B cell (primary cell): ENCODE results near the gene SNED1. TPM values are rescaled to one million over a fixed set of nuclear protein-coding genes. Genes with fewer than 3 reads are reported as not detected.

Source experiments
- ATAC-seq: fragments of 200-7000 bp; cut with Tn5 transposase; one replicate; pipeline ENCODE4 v1.10.0; 2021; ENCODE audit warnings: low read depth, mild to moderate bottlenecking, moderate number of reproducible peaks, moderate library complexity
- CTCF ChIA-PET: fragments of 350-600 bp; sonication (Branson Sonifier 250); formaldehyde crosslinking; loops from one replicate; lab custom pipeline; 2021; ENCODE audit warnings: antibody characterized with exemption, inconsistent platforms; lab: Charles Lee
- POLR2A ChIA-PET: fragments of 350-600 bp; sonication (Branson Sonifier 250); formaldehyde crosslinking; loops from one replicate; lab custom pipeline; 2021; ENCODE audit warnings: antibody characterized with exemption; lab: Charles Lee
- DNase-seq: peaks from one replicate; pipeline ENCODE4 v3.0.0; 2013
- H2AFZ ChIP-seq: 2 replicates; pipeline ENCODE4 v1.6.1; 2012; ENCODE audit warnings: mild to moderate bottlenecking, low read depth, low read length; ENCODE audit not compliant: insufficient read depth, poor library complexity, severe bottlenecking
- H3K27ac ChIP-seq, 2 donors: 1 replicate in 1 of 2; 2 replicates in 1 of 2; pipeline ENCODE4 v1.5.1; 2012 to 2013; ENCODE audit warnings: low read length in 2 of 2, mild to moderate bottlenecking in 2 of 2, moderate library complexity in 1 of 2
- H3K27me3 ChIP-seq, 4 experiments: fragments of 200-600 bp in 1 of 4; sonication (generic) in 1 of 4; replicated peaks in 1 of 4; 1 replicate in 2 of 4; 2 replicates in 2 of 4; pipeline versions ENCODE4 v1.6.1 to v1.7.0; 2013 to 2016; ENCODE audit warnings: low read length in 3 of 4, mild to moderate bottlenecking in 2 of 4, mixed read lengths in 1 of 4, moderate library complexity in 1 of 4; ENCODE audit not compliant: insufficient read depth in 4 of 4, control insufficient read depth in 3 of 4; ENCODE audit errors: control extremely low read depth in 1 of 4
- H3K36me3 ChIP-seq, 2 experiments: replicated peaks in 1 of 2; 1 replicate in 1 of 2; 2 replicates in 1 of 2; pipeline versions ENCODE4 v1.6.1 to v1.7.1; 2013; ENCODE audit warnings: low read length in 1 of 2; ENCODE audit not compliant: insufficient read depth in 2 of 2, control insufficient read depth in 1 of 2; ENCODE audit errors: control extremely low read depth in 1 of 2, extremely low read depth in 1 of 2
- H3K4me1 ChIP-seq, 2 donors: fragments of 200-600 bp in 1 of 2; sonication (generic) in 1 of 2; 1 replicate in 1 of 2; 2 replicates in 1 of 2; pipeline versions ENCODE4 v1.5.1 to v1.6.1; 2013 to 2017; ENCODE audit warnings: low read length in 2 of 2; ENCODE audit not compliant: control insufficient read depth in 2 of 2, insufficient read depth in 2 of 2
- H3K4me2 ChIP-seq: replicated peaks from 2 replicates; pipeline ENCODE3; 2012; ENCODE audit warnings: mild to moderate bottlenecking, low read depth, low read length; ENCODE audit not compliant: poor library complexity, severe bottlenecking
- H3K4me3 ChIP-seq, 5 experiments: fragments of 200-600 bp in 1 of 5; sonication (generic) in 1 of 5; 1 replicate in 3 of 5; 2 replicates in 2 of 5; pipeline versions ENCODE4 v1.5.1 to v1.7.0; 2011 to 2016; ENCODE audit warnings: low read length in 4 of 5, mild to moderate bottlenecking in 4 of 5, low read depth in 2 of 5, control low read depth in 1 of 5, moderate library complexity in 1 of 5; ENCODE audit not compliant: insufficient read depth in 1 of 5; ENCODE audit errors: control extremely low read depth in 1 of 5, extremely low read depth in 1 of 5
- H3K79me2 ChIP-seq: fragments of 200-600 bp; sonication (generic); one replicate; pipeline ENCODE4 v1.6.0; 2016; ENCODE audit warnings: low read length; ENCODE audit not compliant: control insufficient read depth, insufficient read depth
- H3K9ac ChIP-seq: fragments of 200-600 bp; sonication (generic); 2 replicates; pipeline ENCODE4 v1.6.1; 2017; ENCODE audit warnings: mild to moderate bottlenecking, low read length, moderate library complexity
- H3K9me3 ChIP-seq, 3 donors: one replicate each; pipeline versions ENCODE4 v1.6.1 to v1.7.1; 2013; ENCODE audit warnings: low read length in 2 of 3; ENCODE audit not compliant: control insufficient read depth in 2 of 3, insufficient read depth in 1 of 3; ENCODE audit errors: control extremely low read depth in 1 of 3
- H4K20me1 ChIP-seq: 2 replicates; pipeline ENCODE4 v1.6.0; 2012; ENCODE audit warnings: mild to moderate bottlenecking, low read length; ENCODE audit not compliant: insufficient read depth, control insufficient read depth, poor library complexity, severe bottlenecking
- H3K27ac Mint-ChIP-seq: one replicate; pipeline ENCODE4 v1.8.0; 2021; ENCODE audit warnings: mixed read lengths
- H3K27me3 Mint-ChIP-seq: one replicate; pipeline ENCODE4 v1.8.0; 2021; ENCODE audit warnings: mixed read lengths
- H3K4me1 Mint-ChIP-seq: one replicate; pipeline ENCODE4 v1.8.0; 2021; ENCODE audit warnings: mixed read lengths
- H3K4me3 Mint-ChIP-seq: one replicate; pipeline ENCODE4 v1.8.0; 2021; ENCODE audit warnings: mixed read lengths
- H3K9me3 Mint-ChIP-seq: one replicate; pipeline ENCODE4 v1.8.0; 2022; ENCODE audit warnings: mixed read lengths; ENCODE audit not compliant: insufficient read depth
- EZH2 ChIP-seq: IDR thresholded peaks from 2 replicates; pipeline ENCODE4 v1.6.1; 2012; ENCODE audit warnings: borderline replicate concordance, low read depth, mild to moderate bottlenecking, moderate library complexity, low read length; ENCODE audit not compliant: insufficient read depth, poor library complexity, severe bottlenecking
- WGBS: methylation state at CpG from one replicate; pipeline ENCODE4 v1.1.5; 2013; ENCODE audit warnings: missing lambda C conversion rate; ENCODE audit not compliant: insufficient coverage; 5-methylcytosine and 5-hydroxymethylcytosine counted together
- intact Hi-C: fragments of 100-400 bp; cut with micrococcal nuclease; formaldehyde crosslinking; loops from one replicate; pipeline ENCODE4 v1.10.0; 2022
- polyA plus RNA-seq: library from polyadenylated mRNA; depleted of rRNA; stranded (reverse); fragments of >200 nt; gene quantifications from 2 replicates; pipeline ENCODE4 v1.2.3, GENCODE V29; 2012
- total RNA-seq, 2 donors: library from RNA; stranded (reverse); fragments of 120-200 nt in 1 of 2; gene quantifications; 1 replicate in 1 of 2; 2 replicates in 1 of 2; pipeline versions ENCODE4 v1.2.3 to v1.2.4, GENCODE V29; 2013 to 2022
- TF ChIP-seq, protein P1 (sequence below): fragments of 200-600 bp; IDR thresholded peaks from one replicate; pipeline ENCODE4 v1.8.0; 2022; ENCODE audit warnings: antibody characterized with exemption, mild to moderate bottlenecking

The SNED1 gene
- total and polyA plus RNA-seq, 2 donors (not counting 1 experiment from before 2014, with no cell fraction given), result 25.5 to 336 TPM

DNA sequence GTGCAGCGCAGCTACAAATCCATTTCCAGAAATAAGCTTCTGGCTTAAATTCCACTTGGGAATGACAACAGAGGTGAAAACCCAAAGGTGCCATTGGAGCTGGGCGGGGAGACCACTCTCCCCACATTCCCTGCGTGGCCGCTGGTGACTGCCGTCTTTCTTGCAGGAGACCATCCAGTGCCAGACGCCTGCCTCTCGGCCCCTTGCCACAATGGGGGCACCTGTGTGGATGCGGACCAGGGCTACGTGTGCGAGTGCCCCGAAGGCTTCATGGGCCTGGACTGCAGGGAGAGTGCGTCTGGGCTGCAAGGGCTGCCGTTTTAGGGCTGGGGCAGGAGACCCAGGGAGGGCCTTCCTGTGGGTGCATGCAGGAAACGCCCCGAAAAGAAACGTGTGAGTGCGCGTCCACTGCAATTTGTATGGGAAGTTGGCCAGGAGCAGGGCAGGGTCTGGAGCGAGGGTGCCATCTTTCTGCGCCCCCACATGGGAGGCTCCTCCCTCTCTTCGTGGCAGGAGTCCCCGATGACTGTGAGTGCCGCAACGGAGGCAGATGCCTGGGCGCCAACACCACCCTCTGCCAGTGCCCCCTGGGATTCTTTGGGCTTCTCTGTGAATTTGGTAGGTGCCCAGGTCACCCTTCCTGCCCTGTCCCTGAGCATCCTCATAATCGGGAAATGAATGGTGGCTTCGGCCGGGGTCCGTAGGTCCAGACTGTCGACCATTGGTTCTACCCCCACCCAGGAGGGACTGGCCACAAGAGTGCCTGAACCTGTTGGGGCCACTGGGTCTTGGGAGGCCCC, 49.9 kb downstream of the SNED1 start:
- no peak overlapping the region for H3K27ac Mint-ChIP-seq
- H3K4me1 ChIP-seq, result peaks cover 4 to 7% of the 10 kb centered on the region in 2 donors
- POLR2A ChIA-PET, result no interaction called here
- H2AFZ ChIP-seq, result no peak overlapping the region
- intact Hi-C loops, result no loop called here
- TF ChIP-seq, protein P1, sequence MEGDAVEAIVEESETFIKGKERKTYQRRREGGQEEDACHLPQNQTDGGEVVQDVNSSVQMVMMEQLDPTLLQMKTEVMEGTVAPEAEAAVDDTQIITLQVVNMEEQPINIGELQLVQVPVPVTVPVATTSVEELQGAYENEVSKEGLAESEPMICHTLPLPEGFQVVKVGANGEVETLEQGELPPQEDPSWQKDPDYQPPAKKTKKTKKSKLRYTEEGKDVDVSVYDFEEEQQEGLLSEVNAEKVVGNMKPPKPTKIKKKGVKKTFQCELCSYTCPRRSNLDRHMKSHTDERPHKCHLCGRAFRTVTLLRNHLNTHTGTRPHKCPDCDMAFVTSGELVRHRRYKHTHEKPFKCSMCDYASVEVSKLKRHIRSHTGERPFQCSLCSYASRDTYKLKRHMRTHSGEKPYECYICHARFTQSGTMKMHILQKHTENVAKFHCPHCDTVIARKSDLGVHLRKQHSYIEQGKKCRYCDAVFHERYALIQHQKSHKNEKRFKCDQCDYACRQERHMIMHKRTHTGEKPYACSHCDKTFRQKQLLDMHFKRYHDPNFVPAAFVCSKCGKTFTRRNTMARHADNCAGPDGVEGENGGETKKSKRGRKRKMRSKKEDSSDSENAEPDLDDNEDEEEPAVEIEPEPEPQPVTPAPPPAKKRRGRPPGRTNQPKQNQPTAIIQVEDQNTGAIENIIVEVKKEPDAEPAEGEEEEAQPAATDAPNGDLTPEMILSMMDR, result no peak
- TF ChIP-seq EZH2, result no peak
- H3K4me1 Mint-ChIP-seq, result peaks cover 6% of the 10 kb centered on the region
- H3K9me3 Mint-ChIP-seq, result no peaks in the 10 kb centered on the region
- DNase-seq (no peak), ATAC-seq (no peak)
- no peaks in the 10 kb centered on the region for H3K27me3 ChIP-seq
- H3K4me3 Mint-ChIP-seq, result no peak overlapping the region
- no peaks in the 10 kb centered on the region for H4K20me1 ChIP-seq
- H3K4me2 ChIP-seq, result no peak overlapping the region
- H3K36me3 ChIP-seq, result peaks cover 0 to 15% of the 10 kb centered on the region in 2 experiments
- H3K27me3 Mint-ChIP-seq, result no peaks in the 10 kb centered on the region
- 95% methylated on average over 26 of the region's 30 CpGs for WGBS
- no peak overlapping the region for H3K27ac ChIP-seq
- H3K79me2 ChIP-seq, result no peaks in the 10 kb centered on the region
- H3K4me3 ChIP-seq, result no peak overlapping the region
- H3K9me3 ChIP-seq, result no peaks in the 10 kb centered on the region
- CTCF ChIA-PET, result interaction anchor here (0.7 kb wide), 1 partner anchor 46 kb away, joined by 3 read pairs; no protein-coding TSS in a partner anchor
- H3K9ac ChIP-seq, result no peak overlapping the region

DNA sequence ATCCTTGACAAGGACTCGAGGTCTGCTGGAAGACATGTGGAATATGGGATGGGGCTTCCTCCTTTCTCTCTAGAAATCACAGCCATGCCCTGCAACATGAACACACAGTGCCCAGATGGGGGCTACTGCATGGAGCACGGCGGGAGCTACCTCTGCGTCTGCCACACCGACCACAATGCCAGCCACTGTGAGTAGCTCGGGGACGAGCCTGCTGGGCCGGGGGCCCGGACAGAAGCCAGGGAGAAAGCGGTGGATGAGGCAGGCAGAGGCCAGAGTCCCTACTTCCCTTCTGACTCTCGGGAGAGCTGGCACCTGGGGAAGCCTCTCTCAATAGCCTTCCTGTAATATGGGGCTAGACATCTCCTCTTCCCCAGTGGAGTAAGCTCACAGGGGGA, 50.5 kb downstream of the SNED1 start:
- Histone ChIP-seq H4K20me1 (no peaks in the 10 kb centered on the region), H3K9me3 (no peaks in the 10 kb centered on the region), H3K36me3 (peaks cover 0 to 15% of the 10 kb centered on the region in 2 experiments), H3K4me3 (no peak overlapping the region), H3K79me2 (no peaks in the 10 kb centered on the region), H3K27me3 (no peaks in the 10 kb centered on the region), H3K9ac (no peak overlapping the region), H2AFZ (no peak overlapping the region), H3K27ac (no peak overlapping the region), H3K4me1 (peaks cover 0 to 7% of the 10 kb centered on the region in 2 donors), H3K4me2 (no peak overlapping the region)
- ATAC-seq (no peak), DNase-seq (no peak)
- Mint-ChIP-seq H3K27me3 (no peaks in the 10 kb centered on the region), H3K4me1 (peaks cover under 1% of the 10 kb centered on the region), H3K27ac (no peak overlapping the region), H3K4me3 (no peak overlapping the region), H3K9me3 (no peaks in the 10 kb centered on the region)
- 90% methylated on average over 11 of the region's 11 CpGs for WGBS
- ChIA-PET POLR2A (no interaction called here), CTCF (interaction anchor here (0.7 kb wide), 1 partner anchor 46 kb away, joined by 3 read pairs; no protein-coding TSS in a partner anchor)
- intact Hi-C loops, result no loop called here
- TF ChIP-seq, protein P1, result no peak
- TF ChIP-seq EZH2, result no peak
